DMS53 treated with DMSO at 0.1 percent for 48 hours (cell line): Measurements from ENCODE around the gene COPG2.
"Not testable (repeated sequence)": the region's sequence is repeated elsewhere in the genome, so short reads cannot be mapped to it uniquely, and the experiment has no call there.

Experiments used
- DNase-seq: peaks from one replicate; lab custom pipeline; 2025; ENCODE audit not compliant: unreplicated experiment; lab: John Stamatoyannopoulos, UW

The COPG2 gene

DNA sequence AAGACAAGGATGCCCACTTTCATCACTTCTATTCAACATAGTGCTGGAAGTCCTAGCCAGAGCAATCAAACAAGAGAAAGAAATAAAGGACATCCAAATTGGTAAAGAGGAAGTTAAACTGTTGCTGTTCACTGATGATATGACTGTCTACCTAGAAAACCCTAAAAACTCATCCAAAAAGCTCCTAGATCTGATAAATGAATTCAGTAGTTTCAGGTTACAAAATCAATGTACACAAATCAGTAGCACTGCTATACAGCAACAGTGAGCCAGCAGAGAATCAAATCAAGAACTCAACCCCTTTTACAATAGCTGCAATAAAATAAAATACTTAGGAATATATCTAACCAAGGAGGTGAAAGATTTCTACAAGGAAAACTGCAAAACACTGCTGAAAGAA lies 98.4 kb downstream of the COPG2 start:
- not testable (repeated sequence) for DNase-seq

DNA sequence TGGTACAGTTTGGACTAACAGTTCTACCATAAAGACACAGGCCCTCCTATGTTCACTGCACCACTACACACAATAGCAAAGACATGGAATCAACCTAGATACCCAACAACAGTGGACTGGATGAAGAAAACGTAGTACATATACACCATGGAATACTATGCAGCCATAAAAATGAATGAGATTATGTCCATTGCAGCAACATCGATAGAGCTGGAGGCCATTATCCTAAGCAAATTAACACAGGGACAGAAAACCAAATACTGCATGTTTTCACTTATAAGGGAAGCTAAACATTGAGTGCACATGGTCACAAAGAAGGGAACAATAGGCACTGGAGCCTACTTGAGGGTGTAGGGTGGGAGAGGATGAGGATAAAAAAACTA lies 101.7 kb downstream of the COPG2 start:
- DNase-seq, result no peak

GRCh38 chr7:130566168-130566897 lies 102.2 kb downstream of the COPG2 start:
- DNase-seq, result no peak

GRCh38 chr7:130560972-130561371 lies 107.6 kb downstream of the COPG2 start:
- peak; percentile 80 for DNase-seq

GRCh38 chr7:130559184-130559583 lies 109.4 kb downstream of the COPG2 start:
- DNase-seq, result no peak

DNA sequence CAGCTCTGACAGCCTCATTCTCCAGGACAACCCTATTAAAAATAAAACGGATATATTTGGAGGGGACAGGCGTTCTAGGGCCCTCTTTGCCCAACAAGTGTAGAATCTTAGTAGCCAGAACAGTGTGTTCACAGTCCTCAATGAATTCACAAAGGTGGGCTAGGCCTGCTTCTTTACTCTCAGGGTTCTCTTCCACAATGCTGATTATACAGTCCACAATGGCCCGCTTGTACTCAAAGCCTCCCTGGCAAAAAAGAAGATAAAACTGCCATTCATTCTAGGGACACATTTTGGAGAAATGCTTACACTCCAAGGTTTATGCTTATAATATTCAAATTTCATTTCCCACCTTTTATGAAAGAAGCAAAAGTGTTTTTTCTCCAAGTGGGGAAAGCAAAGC lies 114.1 kb downstream of the COPG2 start:
- DNase-seq, result no peak

DNA sequence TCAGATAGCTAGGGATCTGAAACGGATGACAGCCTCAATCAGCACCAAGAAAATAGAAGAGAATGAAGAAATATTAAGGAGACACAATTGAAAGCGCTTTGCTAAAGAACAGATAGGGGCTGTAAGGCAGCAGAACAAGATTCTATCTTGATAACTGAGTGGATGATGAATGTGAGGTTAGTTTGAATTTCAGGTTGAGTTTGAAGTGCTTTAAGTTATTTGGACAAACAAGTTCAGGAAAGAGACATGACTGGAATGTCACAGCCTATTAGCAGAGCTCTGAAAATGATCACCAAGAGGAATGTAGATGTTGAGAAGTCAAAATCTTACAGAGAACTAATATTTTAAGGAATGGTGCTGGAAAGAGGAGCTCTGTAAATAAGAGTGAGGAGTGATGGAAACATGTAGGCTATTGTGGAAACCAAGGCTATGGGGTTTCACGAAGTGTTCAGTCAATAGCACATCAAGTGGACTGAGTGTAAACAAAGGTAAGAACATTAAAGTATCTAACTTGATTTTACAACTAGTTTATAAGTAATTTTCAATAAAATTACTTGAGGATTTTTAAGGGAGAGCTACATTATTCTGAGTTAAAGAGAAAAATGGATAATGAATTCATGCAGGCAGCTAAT lies 115.0 kb downstream of the COPG2 start:
- DNase-seq, result no peak

- no peak for DNase-seq
Measured at GRCh38 chr7:130544356-130544755, 124.2 kb downstream of the COPG2 start.

DNA sequence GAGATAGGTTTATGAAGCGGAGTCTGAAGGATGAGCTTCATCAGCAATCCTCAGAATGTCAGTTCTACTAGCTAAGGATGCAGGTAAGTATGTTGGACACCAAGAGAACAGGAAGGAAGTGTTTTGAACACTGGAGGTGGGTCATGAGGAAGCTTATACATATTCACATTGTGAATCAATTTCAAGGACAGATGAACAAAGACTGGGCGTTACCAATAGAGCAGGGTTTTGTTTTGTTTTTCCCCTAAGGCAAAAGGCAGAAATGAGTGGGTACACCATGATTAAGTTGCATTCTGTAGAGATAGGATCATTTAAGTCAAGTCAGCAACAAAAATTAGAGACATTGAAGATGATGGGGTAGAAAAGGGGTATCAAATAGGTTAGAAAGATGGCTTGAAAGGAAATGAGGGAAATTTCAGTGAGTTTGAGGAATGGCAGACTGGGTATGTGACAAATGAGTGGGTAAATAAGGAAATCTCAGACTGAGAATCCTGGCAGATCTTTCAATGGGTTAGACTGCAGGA lies 125.0 kb downstream of the COPG2 start:
- DNase-seq, result no peak

- not testable (repeated sequence) for DNase-seq
Measured at GRCh38 chr7:130542297-130542696, 126.3 kb downstream of the COPG2 start.

- DNase-seq, result not testable (repeated sequence)
Measured at GRCh38 chr7:130541287-130541686, 127.3 kb downstream of the COPG2 start.

GRCh38 chr7:130537894-130538293 lies 130.7 kb downstream of the COPG2 start:
- DNase-seq, result not testable (repeated sequence)

DNA sequence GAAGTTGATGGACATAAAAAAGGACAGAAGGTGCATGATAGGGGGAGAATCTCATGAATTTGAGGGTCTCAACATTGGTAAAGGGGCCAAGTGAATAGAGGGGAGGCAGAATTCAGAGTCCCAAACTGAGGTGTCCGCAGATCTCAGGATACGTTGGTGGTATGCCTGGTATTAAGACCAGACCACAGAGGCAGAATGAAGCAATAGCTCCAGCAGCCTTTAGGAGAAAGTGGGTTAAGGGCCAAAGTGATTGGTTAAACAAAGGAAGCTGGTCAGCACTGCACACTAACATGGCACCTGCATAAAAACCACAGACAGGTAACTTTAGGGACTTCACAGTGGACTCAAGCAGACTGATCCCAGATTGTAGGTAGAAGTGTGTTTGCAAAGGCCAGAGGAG lies 139.1 kb downstream of the COPG2 start:
- DNase-seq, result no peak

GRCh38 chr7:130527752-130528355 lies 140.7 kb downstream of the COPG2 start:
- not testable (repeated sequence) for DNase-seq

DNA sequence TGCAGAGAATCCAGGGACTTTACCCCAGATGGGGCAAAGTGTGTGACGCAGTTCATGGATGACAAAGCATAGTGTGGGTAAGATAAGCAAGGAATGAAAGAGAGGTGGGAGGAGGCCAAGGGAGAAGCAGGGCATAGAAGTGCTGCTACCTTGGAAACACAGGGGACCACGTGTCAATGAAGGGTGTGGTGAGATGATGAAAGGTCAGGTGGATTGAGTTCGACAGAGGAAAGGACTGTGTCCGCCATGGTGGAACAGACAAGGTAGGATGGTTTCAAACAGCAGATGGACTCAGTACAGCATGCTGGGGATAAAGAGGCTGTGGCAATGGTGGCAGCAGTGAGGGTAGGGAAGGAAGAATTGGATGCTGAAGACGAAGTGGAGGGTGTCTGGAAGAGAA lies 143.9 kb downstream of the COPG2 start:
- no peak for DNase-seq

GRCh38 chr7:130523519-130524125 lies 144.9 kb downstream of the COPG2 start:
- DNase-seq, result not testable (repeated sequence)

DNA sequence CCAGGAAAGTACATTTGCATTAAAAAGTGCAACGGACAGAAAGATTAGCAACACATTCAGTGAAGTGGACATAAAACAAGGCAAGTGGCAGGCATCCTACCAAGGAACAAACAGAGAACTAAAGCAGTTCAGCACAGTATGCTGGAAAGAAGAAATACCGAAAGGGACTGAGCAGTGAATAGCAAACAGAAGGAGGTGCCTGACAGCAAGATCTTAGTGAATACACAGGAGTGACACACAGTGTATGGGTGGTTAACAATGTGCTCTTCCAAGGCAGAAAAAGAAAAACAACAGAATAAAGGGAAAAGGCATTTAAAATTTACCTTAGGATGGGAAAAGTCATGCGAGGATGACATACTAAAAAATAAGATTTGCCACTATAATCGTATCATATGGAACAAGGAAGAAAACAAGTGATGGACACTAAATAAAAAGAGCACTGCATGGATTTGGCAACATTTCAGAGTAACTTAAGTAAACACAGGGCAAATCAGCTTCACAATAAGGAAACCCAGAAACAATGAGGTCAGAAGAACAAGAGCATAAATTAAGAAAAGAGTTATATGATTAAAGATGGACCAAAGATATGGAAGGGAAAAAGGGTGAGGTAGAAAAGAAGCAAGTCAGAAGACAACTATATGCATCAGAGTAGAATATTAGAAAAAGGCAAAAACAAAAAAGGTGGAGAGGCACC lies 147.1 kb downstream of the COPG2 start:
- DNase-seq, result no peak

GRCh38 chr7:130515315-130516040 lies 153.1 kb downstream of the COPG2 start:
- DNase-seq, result no peak

DNA sequence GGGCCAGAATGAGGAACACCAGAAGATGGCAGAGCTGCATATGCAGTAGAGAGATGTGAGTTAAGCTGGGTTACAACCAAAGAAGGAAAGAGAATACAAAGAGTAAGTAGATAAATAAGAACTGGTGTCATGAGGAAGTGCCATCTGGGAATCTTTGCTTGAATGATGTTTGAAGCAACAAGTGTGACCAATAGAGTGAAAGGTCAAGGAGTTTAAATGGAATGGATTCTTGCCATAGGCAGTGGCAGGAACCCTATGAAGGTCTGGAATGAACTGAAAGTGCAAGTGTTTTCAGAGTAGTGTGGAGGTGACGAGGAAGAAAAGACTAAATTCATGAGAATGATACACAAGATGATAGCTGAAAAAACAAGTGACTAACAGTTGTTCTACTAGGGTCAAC lies 155.1 kb downstream of the COPG2 start:
- DNase-seq, result no peak

GRCh38 chr7:130512038-130512437 lies 156.5 kb downstream of the COPG2 start:
- not testable (repeated sequence) for DNase-seq
